ENCODE measurements around the gene PTCD2. TPM values are rescaled to one million over a fixed set of nuclear protein-coding genes. Genes with fewer than 3 reads are reported as not detected.

PTCD2 gene
- total RNA-seq, 4 donors from 2014 or later, result 6.3 to 17.4 (median 11.8) TPM

DNA sequence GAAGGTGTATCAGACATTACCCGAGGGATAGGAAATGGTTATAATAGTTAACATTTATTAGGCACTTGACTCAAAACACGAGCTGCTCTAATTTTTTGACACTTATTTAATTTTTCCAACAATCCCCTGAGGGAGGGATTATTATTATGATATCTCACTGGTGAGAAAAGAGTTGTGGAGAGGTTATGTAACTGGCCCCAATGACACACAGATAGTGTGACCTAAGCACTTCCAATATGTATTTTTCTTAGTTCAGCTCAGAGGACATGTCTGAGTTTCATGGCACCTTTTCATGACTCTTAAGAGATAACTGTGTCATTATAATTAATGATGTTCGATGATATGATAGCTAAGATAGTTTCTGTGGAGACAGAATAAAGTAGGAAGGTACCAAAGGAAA lies 86.9 kb downstream of the PTCD2 start:
- H3K36me3 ChIP-seq, result no peaks in the 10 kb centered on the region
- H3K4me3 ChIP-seq, result no peak overlapping the region
- DNase-seq (ENCODE audit: low spot score in 2 of 2), result no peak
- no peaks in the 10 kb centered on the region for H3K9me3 ChIP-seq
- no peak overlapping the region for H3K27ac ChIP-seq
- peaks cover 0 to 12% (median 0%) of the 10 kb centered on the region in 4 donors for H3K4me1 ChIP-seq
- WGBS, 2 donors, result 77% methylated on average over 3 of the region's 3 CpGs
- TF ChIP-seq, protein P1, sequence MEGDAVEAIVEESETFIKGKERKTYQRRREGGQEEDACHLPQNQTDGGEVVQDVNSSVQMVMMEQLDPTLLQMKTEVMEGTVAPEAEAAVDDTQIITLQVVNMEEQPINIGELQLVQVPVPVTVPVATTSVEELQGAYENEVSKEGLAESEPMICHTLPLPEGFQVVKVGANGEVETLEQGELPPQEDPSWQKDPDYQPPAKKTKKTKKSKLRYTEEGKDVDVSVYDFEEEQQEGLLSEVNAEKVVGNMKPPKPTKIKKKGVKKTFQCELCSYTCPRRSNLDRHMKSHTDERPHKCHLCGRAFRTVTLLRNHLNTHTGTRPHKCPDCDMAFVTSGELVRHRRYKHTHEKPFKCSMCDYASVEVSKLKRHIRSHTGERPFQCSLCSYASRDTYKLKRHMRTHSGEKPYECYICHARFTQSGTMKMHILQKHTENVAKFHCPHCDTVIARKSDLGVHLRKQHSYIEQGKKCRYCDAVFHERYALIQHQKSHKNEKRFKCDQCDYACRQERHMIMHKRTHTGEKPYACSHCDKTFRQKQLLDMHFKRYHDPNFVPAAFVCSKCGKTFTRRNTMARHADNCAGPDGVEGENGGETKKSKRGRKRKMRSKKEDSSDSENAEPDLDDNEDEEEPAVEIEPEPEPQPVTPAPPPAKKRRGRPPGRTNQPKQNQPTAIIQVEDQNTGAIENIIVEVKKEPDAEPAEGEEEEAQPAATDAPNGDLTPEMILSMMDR (IDR thresholded peaks at IDR 0.05), result no peak
- no peak for TF ChIP-seq POLR2A (IDR thresholded peaks at IDR 0.05)
- no peak for TF ChIP-seq EP300 (IDR thresholded peaks at IDR 0.05)
- no peaks in the 10 kb centered on the region for H3K27me3 ChIP-seq

DNA sequence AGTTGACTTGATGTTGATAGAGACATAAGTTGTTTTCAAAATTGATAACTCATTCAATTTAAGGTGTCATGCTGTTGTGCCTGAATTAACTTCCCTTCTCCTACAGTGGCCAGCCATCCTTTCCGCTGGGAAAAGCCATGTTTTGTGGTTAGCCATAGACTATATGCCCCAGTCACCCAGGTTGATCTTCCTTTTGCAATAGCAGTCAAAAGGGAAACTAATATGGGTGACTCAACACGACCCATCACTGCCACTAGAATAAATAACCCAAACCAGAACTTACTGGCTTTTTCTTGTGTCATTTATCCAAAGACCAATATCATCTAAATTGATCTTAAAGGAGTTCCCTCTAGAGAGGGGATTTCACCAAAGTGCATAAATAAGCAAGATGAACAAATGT lies 87.4 kb downstream of the PTCD2 start:
- WGBS, 2 donors, result 90 to 93% methylated on average over 2 of the region's 2 CpGs
- no peaks in the 10 kb centered on the region for H3K36me3 ChIP-seq
- TF ChIP-seq EP300 (IDR thresholded peaks at IDR 0.05) (no peak), POLR2A (IDR thresholded peaks at IDR 0.05) (no peak)
- TF ChIP-seq, protein P1 (IDR thresholded peaks at IDR 0.05), result no peak

DNA sequence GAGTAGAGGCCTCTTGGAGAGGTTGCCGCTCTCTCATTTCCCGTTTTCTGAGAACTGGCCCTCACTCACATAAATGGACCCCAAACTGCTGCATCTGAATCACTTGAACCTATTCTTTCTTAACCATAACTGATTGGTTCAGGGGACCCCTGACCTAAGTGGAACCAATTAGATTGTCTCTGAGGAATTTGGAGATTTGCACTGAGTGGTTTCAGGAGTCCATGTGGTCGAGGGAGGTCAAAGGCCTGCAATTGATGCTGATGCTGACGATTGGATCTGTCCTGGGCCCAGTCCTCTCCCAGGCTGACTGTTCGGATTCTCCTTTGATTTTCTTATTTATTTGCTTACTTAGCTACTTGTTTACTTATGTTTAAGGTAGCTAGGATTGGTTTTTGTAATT lies 88.0 kb downstream of the PTCD2 start:
- 74 to 75% methylated on average over 5 of the region's 5 CpGs for WGBS, 2 donors
- Histone ChIP-seq H3K27me3 (no peaks in the 10 kb centered on the region), H3K27ac (no peak overlapping the region), H3K9me3 (no peaks in the 10 kb centered on the region), H3K4me1 (peaks cover 0 to 4% (median 0%) of the 10 kb centered on the region in 4 donors), H3K4me3 (no peak overlapping the region), H3K36me3 (no peaks in the 10 kb centered on the region)
- no peak for DNase-seq (ENCODE audit: low spot score in 2 of 2)
- TF ChIP-seq POLR2A (IDR thresholded peaks at IDR 0.05) (no peak), EP300 (IDR thresholded peaks at IDR 0.05) (no peak)
- TF ChIP-seq, protein P1 (IDR thresholded peaks at IDR 0.05), result no peak

More for the DNA sequence above, 87.4 kb downstream of the PTCD2 start:
- Histone ChIP-seq H3K4me1 (peaks cover 0 to 9% (median 0%) of the 10 kb centered on the region in 4 donors), H3K27me3 (no peaks in the 10 kb centered on the region), H3K27ac (no peak overlapping the region), H3K9me3 (no peaks in the 10 kb centered on the region), H3K4me3 (no peak overlapping the region)
- no peak for DNase-seq (ENCODE audit: low spot score in 2 of 2)

DNA sequence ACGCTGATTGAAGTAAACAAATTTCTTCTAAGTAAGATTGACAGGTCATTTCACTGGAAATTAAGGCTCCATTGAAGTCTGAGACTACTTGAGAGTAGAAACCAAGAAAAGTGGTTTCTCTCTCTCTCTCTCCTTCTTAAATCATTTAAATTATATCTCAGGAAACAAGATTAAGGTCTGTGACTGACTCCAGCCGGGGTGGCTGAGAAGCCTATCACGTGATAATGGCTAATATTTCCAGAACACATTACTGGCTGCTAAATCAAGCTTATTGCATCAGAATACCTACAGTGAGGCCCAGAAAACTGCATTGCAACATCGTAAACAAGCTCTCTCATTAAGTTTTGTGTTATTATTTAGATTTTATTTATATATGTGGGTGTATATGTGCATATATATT lies 88.4 kb downstream of the PTCD2 start:
- no peak for DNase-seq (ENCODE audit: low spot score in 2 of 2)

DNA sequence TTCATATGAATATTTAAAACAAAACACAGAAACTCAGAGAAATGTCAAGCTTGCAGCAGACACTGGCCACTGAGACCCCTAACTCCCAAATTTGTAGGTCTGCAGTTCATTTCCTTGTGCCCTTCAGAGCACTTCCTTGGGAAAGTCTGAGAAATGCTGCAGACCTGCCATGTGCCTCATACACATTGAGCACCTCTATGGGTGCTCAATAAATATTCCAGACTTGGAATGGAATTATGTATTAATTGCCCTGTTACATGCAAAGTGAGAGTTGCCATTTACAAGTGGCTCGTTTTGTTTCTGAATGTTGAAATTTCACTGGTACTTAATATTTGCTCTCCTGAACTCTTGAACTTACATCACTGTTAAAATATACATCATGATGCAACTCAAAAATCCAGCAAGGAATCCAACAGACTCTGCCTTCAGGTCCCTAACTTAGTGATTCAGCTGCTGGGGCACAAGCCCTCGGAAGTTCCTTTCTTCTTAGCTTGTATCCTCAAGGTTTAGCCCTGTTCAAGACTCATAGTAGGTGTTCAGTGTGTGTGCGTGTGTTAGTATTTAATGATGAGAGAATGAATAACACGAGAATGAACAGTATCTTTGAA lies 90.6 kb downstream of the PTCD2 start:
- whole genome bisulfite sequencing, 2 donors, result 80 to 82% methylated on average over 4 of the region's 4 CpGs

More for the DNA sequence above, 88.4 kb downstream of the PTCD2 start:
- TF ChIP-seq EP300 (IDR thresholded peaks at IDR 0.05), result no peak
- TF ChIP-seq, protein P1 (IDR thresholded peaks at IDR 0.05), result no peak
- TF ChIP-seq POLR2A (IDR thresholded peaks at IDR 0.05), result no peak
- Histone ChIP-seq H3K27me3 (no peaks in the 10 kb centered on the region), H3K4me1 (no peaks in the 10 kb centered on the region), H3K36me3 (no peaks in the 10 kb centered on the region), H3K27ac (no peak overlapping the region), H3K4me3 (no peak overlapping the region), H3K9me3 (no peaks in the 10 kb centered on the region)
- WGBS, 2 donors, result 69 to 71% methylated on average over 4 of the region's 4 CpGs

More for the DNA sequence above, 90.6 kb downstream of the PTCD2 start:
- no peaks in the 10 kb centered on the region for H3K36me3 ChIP-seq
- H3K27me3 ChIP-seq, result no peaks in the 10 kb centered on the region
- no peak overlapping the region for H3K4me3 ChIP-seq
- no peak for DNase-seq (ENCODE audit: low spot score in 2 of 2)
- H3K4me1 ChIP-seq, result no peaks in the 10 kb centered on the region
- TF ChIP-seq POLR2A (IDR thresholded peaks at IDR 0.05), result no peak
- TF ChIP-seq EP300 (IDR thresholded peaks at IDR 0.05), result no peak
- TF ChIP-seq, protein P1 (IDR thresholded peaks at IDR 0.05), result no peak
- H3K9me3 ChIP-seq, result no peaks in the 10 kb centered on the region
- H3K27ac ChIP-seq, result no peak overlapping the region

Measured in tibial nerve (tissue), 4 donors.